Endothelial cell of umbilical vein (primary cell): ENCODE results near the gene CPNE7. TPM values are rescaled to one million over a fixed set of nuclear protein-coding genes. Genes with fewer than 3 reads are reported as not detected.

Source experiments
- BruUV-seq: library from RNA; stranded (reverse); fragments of 400-500 nt; replicated peaks from 2 replicates; lab custom pipeline; 2021; lab: Mats Ljungman, UMichigan
- CTCF ChIA-PET: fragments of 300-600, 350-600 bp; sonication (Branson Sonifier 250); formaldehyde crosslinking; loops from one replicate; lab custom pipeline; 2021; ENCODE audit warnings: antibody characterized with exemption, inconsistent platforms; lab: Charles Lee
- POLR2A ChIA-PET: fragments of 300-600, 350-600 bp; sonication (Branson Sonifier 250); formaldehyde crosslinking; loops from one replicate; lab custom pipeline; 2021; ENCODE audit warnings: antibody characterized with exemption, inconsistent platforms; lab: Charles Lee
- DNase-seq: peaks from one replicate; pipeline ENCODE4 v3.0.0-alpha.2; 2011; ENCODE audit warnings: low read depth, low spot score
- FAIRE-seq: peaks from 2 replicates; lab custom pipeline; 2011; peaks lifted over from hg19 to GRCh38; lab: Jason Lieb, UNC
- H2AFZ ChIP-seq: 2 replicates; pipeline ENCODE4 v1.6.0; 2012; ENCODE audit warnings: low read depth, low read length, control low read depth, inconsistent platforms
- H3K27ac ChIP-seq: 2 replicates; pipeline ENCODE4 v1.5.1; 2011; ENCODE audit warnings: low read depth, mild to moderate bottlenecking, control low read depth, low read length, moderate library complexity; ENCODE audit not compliant: insufficient read depth
- H3K27me3 ChIP-seq, 2 experiments: 2 replicates each; pipeline versions ENCODE4 v1.6.0 to v1.6.1; 2011; ENCODE audit warnings: low read length in 2 of 2, mixed read lengths in 1 of 2; ENCODE audit not compliant: control insufficient read depth in 2 of 2, insufficient read depth in 2 of 2
- H3K36me3 ChIP-seq, 2 experiments: 2 replicates in 1 of 2; 3 replicates in 1 of 2; pipeline ENCODE4 v1.5.1; 2011; ENCODE audit warnings: low read length in 2 of 2, mild to moderate bottlenecking in 1 of 2, moderate library complexity in 1 of 2; ENCODE audit not compliant: control insufficient read depth in 2 of 2, insufficient read depth in 2 of 2; ENCODE audit errors: extremely low read depth in 1 of 2
- H3K4me1 ChIP-seq: 3 replicates; pipeline ENCODE4 v1.5.1; 2011; ENCODE audit warnings: mild to moderate bottlenecking, low read length; ENCODE audit not compliant: control insufficient read depth, insufficient read depth; ENCODE audit errors: extremely low read depth
- H3K4me2 ChIP-seq: 2 replicates; pipeline ENCODE4 v1.6.1; 2011; ENCODE audit warnings: low read length, control low read depth, mixed read lengths; ENCODE audit not compliant: insufficient read depth
- H3K4me3 ChIP-seq, 3 experiments: fragments of 200-600 bp in 1 of 3; sonication (generic), shearing (Covaris generic) in 1 of 3; replicated peaks in 1 of 3; 2 replicates each; pipeline ENCODE4 v1.5.1; 2011 to 2016; ENCODE audit warnings: control low read depth in 3 of 3, low read length in 3 of 3, mild to moderate bottlenecking in 2 of 3, inconsistent platforms in 1 of 3, low read depth in 1 of 3, moderate library complexity in 1 of 3; ENCODE audit not compliant: insufficient read depth in 1 of 3
- H3K79me2 ChIP-seq: 2 replicates; pipeline ENCODE4 v1.6.0; 2012; ENCODE audit warnings: low read length, inconsistent platforms; ENCODE audit not compliant: control insufficient read depth, insufficient read depth
- H3K9ac ChIP-seq: replicated peaks from 2 replicates; pipeline ENCODE3; 2011; ENCODE audit warnings: low read length, control low read depth; ENCODE audit not compliant: insufficient read depth; ENCODE audit errors: extremely low read depth
- H3K9me1 ChIP-seq: replicated peaks from 3 replicates; pipeline ENCODE4 v1.6.0; 2011; ENCODE audit warnings: mild to moderate bottlenecking, low read length; ENCODE audit not compliant: control insufficient read depth, insufficient read depth; ENCODE audit errors: extremely low read depth
- H3K9me3 ChIP-seq: replicated peaks from 2 replicates; pipeline ENCODE4 v1.5.1; 2012; ENCODE audit warnings: low read length, inconsistent platforms; ENCODE audit not compliant: control insufficient read depth, insufficient read depth
- H4K20me1 ChIP-seq: replicated peaks from 2 replicates; pipeline ENCODE3; 2011; ENCODE audit warnings: mild to moderate bottlenecking, low read length; ENCODE audit not compliant: control insufficient read depth, insufficient read depth; ENCODE audit errors: extremely low read depth
- CTCF ChIP-seq, 2 donors: IDR thresholded peaks; 1 replicate in 1 of 2; 2 replicates in 1 of 2; pipeline ENCODE4 v1.5.1; 2011; ENCODE audit warnings: low read length in 2 of 2, mild to moderate bottlenecking in 2 of 2, moderate library complexity in 2 of 2, control low read depth in 1 of 2, inconsistent platforms in 1 of 2, low read depth in 1 of 2; ENCODE audit not compliant: insufficient read depth in 1 of 2; ENCODE audit errors: extremely low read depth in 1 of 2
- EZH2 ChIP-seq: IDR thresholded peaks from 2 replicates; pipeline ENCODE4 v1.6.1; 2012; ENCODE audit warnings: borderline replicate concordance, low read depth, mild to moderate bottlenecking, moderate library complexity, low read length, inconsistent platforms; ENCODE audit not compliant: severe bottlenecking
- FOS ChIP-seq: IDR thresholded peaks from 2 replicates; pipeline ENCODE4 v1.6.1; 2011; ENCODE audit warnings: mild to moderate bottlenecking, low read length, moderate library complexity, borderline replicate concordance; ENCODE audit not compliant: insufficient read depth
- GATA2 ChIP-seq: IDR thresholded peaks from 2 replicates; pipeline ENCODE4 v1.7.0; 2011; ENCODE audit warnings: low read depth, mild to moderate bottlenecking, moderate library complexity, mixed read lengths, low read length; ENCODE audit not compliant: insufficient read length, insufficient read depth
- JUN ChIP-seq: IDR thresholded peaks from 2 replicates; pipeline ENCODE4 v1.6.1; 2011; ENCODE audit warnings: borderline replicate concordance, low read depth; ENCODE audit not compliant: insufficient read length, insufficient read depth
- MYC ChIP-seq: IDR thresholded peaks from one replicate; pipeline ENCODE4 v1.6.1; 2011; ENCODE audit warnings: mild to moderate bottlenecking, low read depth, low read length
- POLR2A ChIP-seq: IDR thresholded peaks from 2 replicates; pipeline ENCODE4 v1.6.1; 2012; ENCODE audit warnings: low read depth, mild to moderate bottlenecking, control low read depth, low read length
- POLR2AphosphoS5 ChIP-seq: IDR thresholded peaks from 2 replicates; pipeline ENCODE4 v1.6.1; 2012; ENCODE audit warnings: low read depth, mild to moderate bottlenecking, control low read depth, low read length, moderate library complexity; ENCODE audit not compliant: insufficient read depth
- dilution Hi-C: fragments of 300-500 bp; cut with MboI; formaldehyde crosslinking; loops from one replicate; pipeline ENCODE4 v1.15.0; 2019; ENCODE audit warnings: low sequenced_read_pairs; ENCODE audit not compliant: extremely low pct_ligation_motif_present
- intact Hi-C: fragments of 100-400 bp; cut with micrococcal nuclease; formaldehyde crosslinking; loops from one replicate; pipeline ENCODE4 v1.10.0; 2022
- polyA plus RNA-seq, 4 experiments: library from polyadenylated mRNA; depleted of rRNA in 3 of 4; stranded (reverse) in 3 of 4; unstranded in 1 of 4; fragments of >200 nt; gene quantifications; 2 replicates each; pipeline versions ENCODE4 v1.2.1 to v1.2.3, GENCODE V29; 2011 to 2012; ENCODE audit warnings: missing spikeins in 1 of 4
- total RNA-seq: library from RNA; stranded (reverse); gene quantifications from 2 replicates; pipeline ENCODE4 v1.2.3, GENCODE V29; 2021
- TF ChIP-seq, protein P1 (sequence below): IDR thresholded peaks from 2 replicates; pipeline ENCODE4 v1.6.1; 2011; ENCODE audit not compliant: insufficient read depth, insufficient read length

The CPNE7 gene
- total and polyA plus RNA-seq, 2 donors (not counting 3 experiments of a cell fraction or from before 2014, with no cell fraction given) = 2.0 to 5.9 TPM

DNA sequence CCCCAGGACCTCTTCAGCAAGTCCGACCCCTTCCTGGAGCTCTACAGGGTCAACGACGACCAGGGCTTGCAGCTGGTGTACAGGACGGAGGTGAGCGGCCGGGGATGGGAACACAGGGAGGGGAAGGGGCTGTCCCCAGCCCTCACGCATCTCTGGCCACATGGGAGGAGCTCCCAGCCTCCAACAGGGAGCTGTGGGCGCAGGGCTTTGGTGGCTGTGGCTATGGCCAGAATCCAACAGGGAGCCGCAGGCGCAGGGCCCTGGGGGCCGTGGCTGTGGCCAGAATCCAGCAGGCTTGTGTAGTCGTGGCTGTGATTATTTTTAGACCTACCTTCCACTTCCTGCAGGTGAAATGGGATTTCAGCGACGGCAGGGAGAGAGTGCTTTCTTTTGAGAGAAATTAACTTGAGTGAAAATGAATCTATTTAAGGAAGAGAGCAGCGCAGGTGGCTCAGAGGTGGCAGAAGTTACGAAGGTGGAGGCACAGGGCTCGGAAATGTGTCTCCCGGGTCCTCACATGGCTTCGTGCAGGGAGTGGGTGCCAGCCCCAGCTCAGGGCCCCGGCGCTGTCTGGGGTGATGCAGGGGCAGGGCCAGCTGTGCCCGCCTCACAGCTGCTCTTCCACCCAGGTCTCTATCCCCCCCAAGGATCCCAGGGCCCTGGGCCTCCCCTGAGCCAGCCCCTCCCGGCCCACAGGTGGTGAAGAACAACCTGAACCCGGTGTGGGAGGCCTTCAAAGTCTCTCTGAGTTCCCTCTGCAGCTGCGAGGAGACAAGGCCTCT is 9.4 kb downstream of the CPNE7 start:
- no TSS peak for BruUV-seq
- intact Hi-C loops = loop anchor here (5.0 kb wide), 1 partner anchor 37 kb away; no protein-coding TSS in a partner anchor
- Histone ChIP-seq H3K79me2 (no peaks in the 10 kb centered on the region), H3K4me3 (no peak overlapping the region), H3K9me3 (no peaks in the 10 kb centered on the region), H3K27me3 (no peaks in the 10 kb centered on the region), H3K4me2 (no peak overlapping the region), H2AFZ (no peak overlapping the region), H3K4me1 (peaks cover 18% of the 10 kb centered on the region), H3K9me1 (no peaks in the 10 kb centered on the region), H3K9ac (no peak overlapping the region), H3K36me3 (no peaks in the 10 kb centered on the region), H3K27ac (no peak overlapping the region), H4K20me1 (no peaks in the 10 kb centered on the region)
- TF ChIP-seq MYC (no peak), EZH2 (no peak), JUN (no peak), POLR2A (no peak), POLR2AphosphoS5 (no peak)
- DNase-seq (no peak), FAIRE-seq (no peak)
- dilution Hi-C loops = no loop called here
- ChIA-PET CTCF (interaction anchor here (1.2 to 1.6 kb wide), 2 partner anchors 17 to 19 kb away, joined by 3 to 4 read pairs; no protein-coding TSS in a partner anchor), POLR2A (no interaction called here)

DNA sequence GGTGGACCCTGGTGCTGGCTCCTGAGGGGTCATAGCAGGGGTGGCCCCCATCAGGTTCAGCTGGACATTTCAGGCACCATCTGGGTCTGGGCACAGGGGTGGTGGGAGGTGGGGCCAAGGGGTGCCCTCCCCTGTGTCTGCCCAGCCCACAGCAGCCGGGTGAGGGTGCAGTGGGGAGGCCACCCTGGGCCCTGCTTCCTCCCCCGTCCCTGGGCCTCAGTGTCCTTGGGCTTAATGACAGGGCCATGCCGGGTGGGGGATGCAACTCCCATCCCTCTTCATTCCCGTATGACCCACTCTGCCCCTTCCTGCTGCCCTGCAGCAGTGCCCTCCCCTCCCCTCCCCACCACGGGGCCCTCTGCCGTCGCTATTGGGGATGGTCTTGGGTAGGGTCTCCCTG is 10.7 kb downstream of the CPNE7 start:
- no peak for FAIRE-seq
- no peaks in the 10 kb centered on the region for H3K9me1 ChIP-seq
- no peaks in the 10 kb centered on the region for H3K9me3 ChIP-seq

More for the DNA sequence above, 10.7 kb downstream of the CPNE7 start:
- H3K4me3 ChIP-seq = no peak overlapping the region
- no peak overlapping the region for H3K27ac ChIP-seq
- no peaks in the 10 kb centered on the region for H3K79me2 ChIP-seq
- H3K36me3 ChIP-seq = no peaks in the 10 kb centered on the region
- no TSS peak for BruUV-seq
- POLR2A ChIA-PET = no interaction called here
- no peak overlapping the region for H3K9ac ChIP-seq
- no peak overlapping the region for H2AFZ ChIP-seq
- TF ChIP-seq POLR2AphosphoS5 (no peak), FOS (no peak), MYC (no peak), GATA2 (no peak), JUN (no peak), POLR2A (no peak), EZH2 (no peak), CTCF (IDR thresholded peaks at IDR 0.05; ENCODE audit: extremely low read depth in 1 of 2, insufficient read depth in 1 of 2, low read depth in 1 of 2, low read length in 2 of 2) (no peak)
- TF ChIP-seq, protein P1, sequence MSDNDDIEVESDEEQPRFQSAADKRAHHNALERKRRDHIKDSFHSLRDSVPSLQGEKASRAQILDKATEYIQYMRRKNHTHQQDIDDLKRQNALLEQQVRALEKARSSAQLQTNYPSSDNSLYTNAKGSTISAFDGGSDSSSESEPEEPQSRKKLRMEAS = no peak
- intact Hi-C loops (no loop called here), dilution Hi-C loops (no loop called here)
- H3K4me2 ChIP-seq = no peak overlapping the region
- DNase-seq = no peak
- H4K20me1 ChIP-seq = no peaks in the 10 kb centered on the region
- CTCF ChIA-PET = no interaction called here
- no peaks in the 10 kb centered on the region for H3K27me3 ChIP-seq
- H3K4me1 ChIP-seq = peaks cover 15% of the 10 kb centered on the region
